Stimulated activated naive CD8-positive, alpha-beta T cell treated with anti-CD3 and anti-CD28 coated beads, Interleukin-15, amount 100 ng/mL, for 72 hours (primary cell): ENCODE results near the gene ST7.

Experiments used
- ATAC-seq: fragments of 150-1000 bp; cut with Tn5 transposase; 2 replicates; pipeline ENCODE4 v1.10.0; 2021; ENCODE audit warnings: mild to moderate bottlenecking, moderate library complexity
- DNase-seq, 2 donors: peaks; one replicate each; pipeline ENCODE4 v3.0.0; 2021 to 2022
- H3K27ac Mint-ChIP-seq, 2 donors: one replicate each; pipeline ENCODE4 v1.8.0; 2022; ENCODE audit warnings: mild to moderate bottlenecking in 2 of 2, mixed read lengths in 2 of 2, moderate library complexity in 2 of 2
- H3K27me3 Mint-ChIP-seq: one replicate; pipeline ENCODE4 v1.8.0; 2022; ENCODE audit warnings: mixed read lengths
- H3K4me1 Mint-ChIP-seq: one replicate; pipeline ENCODE4 v1.8.0; 2022; ENCODE audit warnings: mild to moderate bottlenecking, mixed read lengths
- H3K4me3 Mint-ChIP-seq, 2 donors: one replicate each; pipeline ENCODE4 v1.8.0; 2022; ENCODE audit warnings: mild to moderate bottlenecking in 2 of 2, mixed read lengths in 2 of 2, moderate library complexity in 1 of 2
- H3K9me3 Mint-ChIP-seq, 2 donors: one replicate each; pipeline ENCODE4 v1.8.0; 2022; ENCODE audit warnings: mixed read lengths in 2 of 2

The ST7 gene

DNA sequence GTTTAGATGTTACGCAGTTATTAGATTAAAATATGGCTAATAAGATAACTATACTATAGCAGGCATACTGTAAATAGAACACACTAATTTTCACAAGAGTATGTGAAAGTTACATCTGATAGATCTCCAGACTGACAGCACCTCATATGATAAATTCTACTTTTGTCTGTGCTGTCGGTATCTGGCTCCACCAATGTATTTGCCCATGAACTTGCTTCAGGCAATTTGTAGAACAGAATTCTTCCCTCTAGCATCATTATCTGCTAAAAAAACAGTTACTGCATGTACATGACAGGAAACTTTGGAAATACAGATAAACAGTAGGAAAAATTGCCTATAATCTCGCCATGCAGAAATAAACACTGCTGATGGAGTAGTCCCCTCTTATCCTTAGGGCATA is 231.8 kb downstream of the ST7 start:
- no peaks in the 10 kb centered on the region for H3K4me1 Mint-ChIP-seq
- H3K27me3 Mint-ChIP-seq = no peaks in the 10 kb centered on the region
- no peak overlapping the region for H3K4me3 Mint-ChIP-seq
- DNase-seq = no peak
- no peak overlapping the region for H3K27ac Mint-ChIP-seq
- H3K9me3 Mint-ChIP-seq = no peaks in the 10 kb centered on the region
- ATAC-seq = no peak

DNA sequence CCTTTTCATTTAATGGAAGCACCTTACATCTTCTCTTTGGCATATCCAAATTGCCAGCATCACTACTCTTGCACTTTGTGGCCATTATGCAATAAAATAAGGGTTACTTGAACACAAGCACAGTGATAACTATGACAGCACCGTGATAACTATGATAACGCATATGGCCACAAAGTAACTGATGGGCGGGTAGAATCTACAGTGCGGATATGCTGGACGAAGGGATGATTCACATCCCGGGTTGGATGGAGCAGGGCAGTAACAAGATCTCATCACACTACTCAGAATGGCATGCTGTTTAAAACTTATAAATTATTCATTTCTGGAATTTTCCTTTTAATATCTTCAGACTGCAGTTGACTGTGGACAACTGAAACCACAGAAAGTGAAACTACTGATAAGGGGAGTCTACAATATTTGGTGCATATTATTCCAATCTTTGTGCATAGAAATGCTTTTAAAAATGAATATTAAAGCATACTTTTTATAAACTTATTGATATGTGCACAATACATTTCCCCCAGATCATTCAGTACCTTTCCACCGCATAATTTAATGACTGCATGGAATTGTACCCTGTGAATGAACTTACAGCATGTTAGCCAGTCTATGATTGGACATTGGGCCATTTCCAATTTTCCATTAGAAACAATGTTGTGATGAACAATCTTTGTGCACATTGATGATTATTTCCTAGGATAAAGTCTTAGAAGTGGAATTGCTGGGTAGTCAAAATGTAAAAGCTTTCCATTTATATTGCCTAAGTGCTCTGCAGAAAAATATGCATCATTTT is 233.1 kb downstream of the ST7 start:
- DNase-seq (no peak), ATAC-seq (no peak)
- H3K9me3 Mint-ChIP-seq = no peaks in the 10 kb centered on the region
- no peaks in the 10 kb centered on the region for H3K27me3 Mint-ChIP-seq
- H3K4me1 Mint-ChIP-seq = no peaks in the 10 kb centered on the region
- H3K4me3 Mint-ChIP-seq = no peak overlapping the region
- no peak overlapping the region for H3K27ac Mint-ChIP-seq

DNA sequence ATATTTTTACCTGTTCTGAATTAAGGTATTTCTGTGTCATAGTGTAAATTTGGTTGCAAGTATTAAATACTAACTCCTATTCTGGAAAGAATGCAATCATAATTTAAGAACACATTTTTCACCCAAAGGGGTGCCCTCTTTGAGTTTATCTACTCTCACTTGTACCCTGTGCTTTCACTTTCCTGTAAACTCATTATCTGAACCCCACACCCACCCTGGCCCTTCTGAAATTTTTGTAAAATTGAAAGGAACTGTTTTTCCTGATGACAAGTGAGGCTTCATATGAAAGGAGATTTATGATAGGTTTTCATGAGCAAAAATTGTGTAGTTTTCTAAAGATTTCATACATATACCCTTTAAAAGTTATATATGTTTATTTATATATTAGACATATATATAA is 235.1 kb downstream of the ST7 start:
- Mint-ChIP-seq H3K4me1 (no peaks in the 10 kb centered on the region), H3K9me3 (no peaks in the 10 kb centered on the region), H3K27ac (no peak overlapping the region), H3K27me3 (no peaks in the 10 kb centered on the region), H3K4me3 (no peak overlapping the region)
- ATAC-seq (no peak), DNase-seq (no peak)

DNA sequence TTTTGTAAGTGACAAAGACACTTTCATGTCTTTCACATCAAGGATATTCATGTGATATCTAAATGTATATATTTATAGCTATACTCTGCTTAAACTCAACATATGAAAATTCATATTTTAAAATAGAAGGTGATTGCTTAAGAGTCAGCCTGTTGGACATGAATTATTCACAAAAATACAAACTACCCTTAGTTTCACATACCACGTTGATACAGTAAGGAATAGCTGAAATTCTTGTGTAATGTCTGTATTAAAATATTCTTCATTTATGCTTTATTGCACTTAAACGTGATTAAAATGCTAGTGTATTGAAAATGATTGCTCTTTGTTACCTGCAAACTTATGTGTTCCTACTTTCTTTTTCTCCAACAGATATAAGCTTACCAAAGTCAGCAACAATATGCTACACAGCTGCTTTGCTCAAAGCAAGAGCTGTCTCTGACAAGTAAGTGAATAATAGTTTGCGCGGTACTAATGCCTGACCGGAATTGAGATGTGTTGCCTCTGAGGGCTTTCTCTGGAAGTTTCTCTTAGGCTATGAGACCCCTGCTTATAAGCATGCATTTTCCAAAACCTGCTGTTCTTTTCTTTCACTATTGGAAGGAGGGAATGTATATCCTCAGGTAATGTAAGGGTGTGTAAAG is 235.8 kb downstream of the ST7 start:
- DNase-seq (no peak), ATAC-seq (no peak)
- H3K9me3 Mint-ChIP-seq = no peaks in the 10 kb centered on the region
- no peak overlapping the region for H3K4me3 Mint-ChIP-seq
- no peak overlapping the region for H3K27ac Mint-ChIP-seq
- no peaks in the 10 kb centered on the region for H3K27me3 Mint-ChIP-seq
- no peaks in the 10 kb centered on the region for H3K4me1 Mint-ChIP-seq

DNA sequence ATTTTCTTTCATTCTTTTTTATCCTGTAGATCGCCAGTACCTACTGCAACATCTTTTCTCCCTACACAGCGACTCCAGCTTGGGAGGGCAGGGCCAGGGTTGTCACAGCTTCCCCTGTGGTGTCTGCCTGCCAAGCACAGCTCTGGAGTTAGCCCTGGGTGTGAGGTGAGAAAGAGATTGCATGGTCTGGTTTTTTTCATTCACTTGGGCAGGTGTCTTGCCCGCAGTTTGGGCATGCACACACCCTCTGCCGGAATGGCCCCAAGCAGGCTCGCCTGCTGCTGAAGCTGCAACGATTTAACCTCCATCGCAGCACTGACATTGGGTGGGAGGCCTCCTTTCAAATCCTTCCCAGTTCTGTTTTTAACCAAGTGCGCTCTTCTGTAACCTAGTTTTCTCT is 236.8 kb downstream of the ST7 start:
- H3K27ac Mint-ChIP-seq = no peak overlapping the region
- no peaks in the 10 kb centered on the region for H3K27me3 Mint-ChIP-seq
- DNase-seq = no peak
- no peak for ATAC-seq
- no peaks in the 10 kb centered on the region for H3K4me1 Mint-ChIP-seq
- no peak overlapping the region for H3K4me3 Mint-ChIP-seq
- no peaks in the 10 kb centered on the region for H3K9me3 Mint-ChIP-seq

DNA sequence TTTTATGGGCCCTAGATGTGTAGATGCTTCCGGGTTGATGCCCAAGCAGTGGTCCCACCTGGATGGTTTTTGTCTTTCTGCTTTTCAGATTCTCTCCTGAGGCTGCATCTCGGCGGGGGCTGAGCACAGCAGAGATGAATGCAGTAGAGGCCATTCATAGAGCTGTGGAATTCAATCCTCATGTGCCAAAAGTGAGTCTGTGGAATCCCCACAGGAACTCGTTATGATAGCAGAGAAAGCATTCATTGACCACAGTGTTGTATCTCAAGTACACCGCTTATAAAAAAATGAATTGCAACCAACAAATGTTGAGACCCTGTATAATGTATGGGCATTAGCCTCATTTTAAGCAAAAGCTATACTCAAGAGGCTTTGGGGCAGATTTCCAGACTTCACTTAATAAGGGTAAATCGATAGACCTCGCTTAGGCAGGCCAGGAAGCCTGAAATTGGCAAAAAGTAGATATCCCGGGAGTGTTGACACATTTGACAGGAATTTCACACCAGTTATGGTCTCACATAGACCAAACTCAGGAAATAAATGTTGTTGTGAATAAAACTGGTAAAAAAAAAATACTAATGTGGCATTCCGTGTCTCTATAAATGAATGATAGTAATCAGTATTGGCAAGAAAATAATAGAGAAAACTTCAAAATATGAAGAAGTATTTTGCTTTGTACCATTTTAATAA is 237.6 kb downstream of the ST7 start:
- ATAC-seq (no peak), DNase-seq (no peak)
- no peaks in the 10 kb centered on the region for H3K27me3 Mint-ChIP-seq
- H3K27ac Mint-ChIP-seq = no peak overlapping the region
- no peak overlapping the region for H3K4me3 Mint-ChIP-seq
- H3K4me1 Mint-ChIP-seq = no peaks in the 10 kb centered on the region
- no peaks in the 10 kb centered on the region for H3K9me3 Mint-ChIP-seq

DNA sequence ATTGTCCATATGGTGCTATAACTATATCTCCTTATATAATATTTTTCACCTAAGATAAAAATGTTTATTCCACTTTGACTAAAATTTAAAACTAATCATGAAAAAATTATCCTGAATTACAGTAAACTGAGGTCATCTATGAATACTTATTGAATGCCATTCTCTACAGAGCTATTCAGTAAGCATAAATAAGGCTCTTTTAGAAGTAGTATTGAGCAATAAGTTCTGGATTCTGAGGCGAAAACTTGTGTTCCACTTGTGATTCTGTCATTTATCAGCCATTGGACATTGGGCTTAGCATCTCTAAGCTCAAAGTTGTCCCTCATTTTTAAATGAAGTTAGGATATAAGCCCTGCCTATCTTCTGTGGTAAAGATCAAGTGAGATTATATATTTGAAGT is 238.8 kb downstream of the ST7 start:
- H3K27ac Mint-ChIP-seq = no peak overlapping the region
- H3K4me3 Mint-ChIP-seq = no peak overlapping the region
- H3K27me3 Mint-ChIP-seq = no peaks in the 10 kb centered on the region
- no peaks in the 10 kb centered on the region for H3K9me3 Mint-ChIP-seq
- no peak for ATAC-seq
- H3K4me1 Mint-ChIP-seq = no peaks in the 10 kb centered on the region
- no peak for DNase-seq

DNA sequence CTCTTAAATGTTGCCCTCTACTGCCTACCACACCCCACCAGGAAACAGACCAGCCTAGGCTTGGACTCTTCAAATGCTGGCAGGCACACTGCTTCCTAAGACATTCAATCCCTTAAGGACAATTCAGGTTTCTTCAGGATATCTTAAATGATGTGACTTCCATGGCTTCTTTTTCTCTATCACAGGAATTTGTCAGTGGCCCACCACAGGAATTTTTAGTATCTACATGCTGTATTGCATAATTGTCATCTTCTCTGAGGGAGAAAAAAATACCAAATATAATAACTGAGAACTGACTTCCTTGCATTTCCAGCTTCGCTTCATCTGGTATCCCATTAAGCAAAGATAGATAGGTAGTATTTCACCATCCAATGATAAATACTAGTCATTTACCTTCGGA is 240.3 kb downstream of the ST7 start:
- no peak for DNase-seq
- Mint-ChIP-seq H3K27ac (peak overlapping the region in 1 of 2 donors; percentile 20), H3K4me3 (no peak overlapping the region), H3K27me3 (no peaks in the 10 kb centered on the region), H3K9me3 (no peaks in the 10 kb centered on the region), H3K4me1 (no peaks in the 10 kb centered on the region)
- ATAC-seq = no peak

DNA sequence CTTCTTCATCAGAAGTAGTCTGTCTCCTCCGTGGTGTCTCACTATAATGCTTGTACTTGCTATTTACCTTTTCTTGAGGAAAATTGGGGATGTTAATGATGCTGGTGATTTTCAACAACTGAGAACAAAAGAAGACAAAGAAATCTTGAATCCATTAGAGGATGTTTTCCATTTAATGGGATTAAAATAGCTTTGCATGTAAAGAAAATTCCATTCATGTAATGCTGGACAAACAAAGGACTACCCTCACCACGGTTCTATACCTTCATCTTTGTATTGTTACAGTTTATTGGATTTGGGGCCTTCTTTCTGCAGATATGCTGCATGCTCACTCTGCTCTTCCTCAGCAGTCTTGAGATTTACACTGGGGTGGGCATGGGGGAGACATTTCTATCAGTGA is 241.1 kb downstream of the ST7 start:
- H3K9me3 Mint-ChIP-seq = no peaks in the 10 kb centered on the region
- H3K27me3 Mint-ChIP-seq = no peaks in the 10 kb centered on the region
- peak overlapping the region in 1 of 2 donors; percentile 50 for H3K27ac Mint-ChIP-seq
- H3K4me3 Mint-ChIP-seq = no peak overlapping the region
- DNase-seq (no peak), ATAC-seq (no peak)
- H3K4me1 Mint-ChIP-seq = no peaks in the 10 kb centered on the region

DNA sequence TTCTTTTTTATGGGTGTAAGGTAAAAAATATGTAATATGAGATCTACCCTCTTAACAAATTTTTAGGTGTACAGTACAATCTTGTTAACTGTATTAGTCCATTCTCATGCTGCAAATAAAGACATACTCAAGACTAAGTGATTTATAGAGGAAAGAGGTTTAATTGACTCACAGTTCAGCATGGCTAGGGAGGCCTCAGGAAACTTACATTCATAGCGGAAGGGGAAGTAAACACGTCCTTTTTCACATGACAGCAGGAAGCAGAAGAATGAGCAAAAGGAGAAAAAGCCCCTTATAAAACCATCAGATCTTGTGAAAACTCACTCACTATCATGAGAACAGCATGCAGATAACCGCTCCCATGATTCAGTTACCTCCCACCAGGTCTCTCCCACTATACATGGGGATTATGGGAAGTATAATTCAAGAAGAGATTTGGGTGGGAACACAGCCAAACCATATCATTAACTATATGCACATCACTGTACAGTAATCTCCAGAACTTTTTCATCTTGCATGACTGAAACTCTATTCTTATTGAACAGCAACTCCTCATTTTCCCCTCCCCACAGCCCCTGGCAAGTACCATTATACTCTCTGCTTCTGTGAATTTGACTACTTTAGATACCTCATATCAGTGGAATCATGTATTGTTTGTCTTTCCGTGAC is 242.2 kb downstream of the ST7 start:
- no peaks in the 10 kb centered on the region for H3K4me1 Mint-ChIP-seq
- DNase-seq (no peak), ATAC-seq (no peak)
- no peaks in the 10 kb centered on the region for H3K9me3 Mint-ChIP-seq
- H3K4me3 Mint-ChIP-seq = no peak overlapping the region
- H3K27me3 Mint-ChIP-seq = no peaks in the 10 kb centered on the region
- no peak overlapping the region for H3K27ac Mint-ChIP-seq

DNA sequence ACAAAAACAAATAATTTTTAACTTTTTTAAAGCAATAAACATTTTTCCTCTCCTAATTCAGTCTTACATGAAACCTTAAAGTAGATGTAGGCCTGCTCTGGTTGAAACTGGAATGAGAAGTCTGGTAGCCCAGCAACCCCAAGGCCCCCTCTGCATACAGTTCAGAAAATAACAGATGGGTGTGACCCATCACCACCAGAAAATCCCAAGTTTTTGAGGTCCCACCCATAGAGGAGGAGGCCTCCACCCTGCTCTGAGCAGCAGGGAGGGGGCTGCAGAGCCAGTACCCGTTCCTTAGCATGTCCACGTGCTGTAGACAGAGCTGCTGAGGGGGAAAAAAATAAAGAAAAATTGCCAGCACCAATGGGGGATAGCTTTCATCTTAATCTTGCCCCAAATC is 246.8 kb downstream of the ST7 start:
- no peak overlapping the region for H3K27ac Mint-ChIP-seq
- no peaks in the 10 kb centered on the region for H3K4me1 Mint-ChIP-seq
- H3K27me3 Mint-ChIP-seq = no peaks in the 10 kb centered on the region

DNA sequence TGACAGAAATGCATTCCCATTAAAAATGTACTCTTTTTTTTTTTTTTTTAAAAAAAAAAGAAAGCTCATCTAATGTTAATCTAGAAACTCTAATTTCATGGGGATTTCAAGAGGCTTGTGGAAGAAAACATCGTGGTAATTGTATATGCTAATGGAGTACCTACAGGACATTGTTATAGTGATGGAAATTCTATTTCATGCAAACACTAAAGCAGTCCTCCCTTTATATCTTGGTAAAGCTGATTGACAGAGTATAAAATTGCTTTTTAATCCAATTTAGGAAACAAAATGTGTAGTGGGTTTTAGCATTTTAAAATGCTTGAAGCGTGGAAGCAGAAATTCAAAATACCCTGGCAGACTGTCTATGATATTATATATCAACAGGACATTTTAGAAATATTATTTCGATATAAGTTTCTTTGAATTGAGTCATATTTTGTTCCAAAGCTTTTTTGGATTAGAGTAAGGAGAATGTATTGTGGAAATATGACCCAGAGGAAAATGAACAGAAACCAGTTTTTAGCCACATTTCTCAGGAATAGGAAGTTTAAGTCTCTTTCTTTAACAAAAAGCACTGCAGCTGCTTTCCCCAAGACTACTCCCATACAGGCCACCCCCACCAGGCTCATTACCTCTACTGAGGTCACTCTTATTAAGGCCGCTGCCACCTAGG is 247.6 kb downstream of the ST7 start:
- no peak for ATAC-seq
- Mint-ChIP-seq H3K4me1 (no peaks in the 10 kb centered on the region), H3K9me3 (no peaks in the 10 kb centered on the region), H3K4me3 (no peak overlapping the region), H3K27me3 (no peaks in the 10 kb centered on the region), H3K27ac (no peak overlapping the region)
- DNase-seq = no peak

More for the DNA sequence above, 246.8 kb downstream of the ST7 start:
- Mint-ChIP-seq H3K9me3 (no peaks in the 10 kb centered on the region), H3K4me3 (no peak overlapping the region)
- ATAC-seq (no peak), DNase-seq (no peak)

DNA sequence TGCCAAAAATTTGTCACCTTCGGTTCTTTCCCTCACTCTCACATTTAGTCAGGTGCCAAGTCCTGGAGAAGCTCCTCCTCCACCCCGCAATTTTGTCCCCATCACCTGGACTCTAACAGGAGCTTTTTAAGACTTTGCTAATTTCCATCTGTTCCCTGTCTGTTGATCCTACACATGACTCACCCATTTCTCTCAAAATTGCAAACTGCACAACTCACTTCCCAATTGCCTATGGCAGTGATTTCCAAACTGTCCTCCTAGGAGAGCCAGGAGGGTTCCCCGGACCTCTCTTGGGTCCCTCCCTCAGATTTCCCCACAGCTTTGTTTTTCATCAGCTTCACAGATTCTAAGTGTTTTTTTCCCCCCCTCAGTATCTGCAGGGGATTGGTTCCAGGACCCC is 249.2 kb downstream of the ST7 start:
- Mint-ChIP-seq H3K27ac (no peak overlapping the region), H3K9me3 (no peaks in the 10 kb centered on the region), H3K4me1 (no peaks in the 10 kb centered on the region), H3K4me3 (no peak overlapping the region), H3K27me3 (no peaks in the 10 kb centered on the region)
- ATAC-seq = no peak
- no peak for DNase-seq

DNA sequence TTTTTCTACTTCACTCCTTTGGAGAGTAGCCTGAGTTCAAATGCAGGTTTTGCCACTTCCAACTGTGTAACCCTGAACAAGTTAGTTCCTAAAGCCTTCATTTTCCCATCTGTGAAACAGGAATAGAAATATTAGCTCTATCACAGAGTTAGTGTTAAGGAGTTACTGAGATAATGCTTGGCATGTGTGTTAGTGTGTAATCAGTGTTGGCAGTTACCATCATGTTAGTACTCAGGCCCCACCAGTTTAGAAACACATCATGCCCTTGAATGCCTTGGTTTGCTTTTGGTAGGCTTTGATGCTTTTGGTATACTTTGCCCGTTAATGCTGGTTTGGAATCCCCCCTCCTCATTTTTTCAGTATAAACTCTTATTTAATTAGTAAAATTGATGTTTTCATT is 249.9 kb downstream of the ST7 start:
- ATAC-seq = no peak
- no peak for DNase-seq
- Mint-ChIP-seq H3K9me3 (no peaks in the 10 kb centered on the region), H3K4me1 (no peaks in the 10 kb centered on the region), H3K27me3 (no peaks in the 10 kb centered on the region), H3K4me3 (no peak overlapping the region), H3K27ac (peak overlapping the region in 1 of 2 donors; percentile 71)

DNA sequence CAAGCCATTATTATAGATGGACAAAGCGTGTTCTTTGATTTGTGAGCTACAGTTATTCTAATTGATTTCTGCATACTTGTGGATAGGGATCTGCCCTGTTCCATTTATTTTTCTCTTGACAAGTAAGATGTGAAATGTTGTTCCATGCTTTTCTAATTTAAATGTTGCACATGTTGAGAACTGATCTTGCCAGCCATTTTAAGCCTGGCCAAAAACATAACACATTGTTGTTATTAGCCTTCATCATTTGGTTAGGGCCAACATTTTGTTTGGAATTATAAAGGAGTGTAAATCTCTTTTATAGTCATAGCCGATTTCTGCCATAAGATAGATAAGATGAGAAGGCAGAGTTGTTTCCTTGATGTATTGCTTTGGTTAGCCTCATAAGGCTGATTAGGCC is 252.6 kb downstream of the ST7 start:
- no peak overlapping the region for H3K4me3 Mint-ChIP-seq
- no peaks in the 10 kb centered on the region for H3K4me1 Mint-ChIP-seq
- no peak overlapping the region for H3K27ac Mint-ChIP-seq
- ATAC-seq (no peak), DNase-seq (no peak)
- no peaks in the 10 kb centered on the region for H3K27me3 Mint-ChIP-seq
- H3K9me3 Mint-ChIP-seq = no peaks in the 10 kb centered on the region
